Hematopoietic multipotent progenitor cell treated with erythropoietin and hydrocortisone succinate and interleukin-3 and kit ligand, for 6 days (in vitro differentiated cells): Measurements from ENCODE around the gene RIMS3.

Experiments used
- DNase-seq: peaks from one replicate; pipeline ENCODE4 v3.0.0-alpha.2; 2015

RIMS3 gene

DNA sequence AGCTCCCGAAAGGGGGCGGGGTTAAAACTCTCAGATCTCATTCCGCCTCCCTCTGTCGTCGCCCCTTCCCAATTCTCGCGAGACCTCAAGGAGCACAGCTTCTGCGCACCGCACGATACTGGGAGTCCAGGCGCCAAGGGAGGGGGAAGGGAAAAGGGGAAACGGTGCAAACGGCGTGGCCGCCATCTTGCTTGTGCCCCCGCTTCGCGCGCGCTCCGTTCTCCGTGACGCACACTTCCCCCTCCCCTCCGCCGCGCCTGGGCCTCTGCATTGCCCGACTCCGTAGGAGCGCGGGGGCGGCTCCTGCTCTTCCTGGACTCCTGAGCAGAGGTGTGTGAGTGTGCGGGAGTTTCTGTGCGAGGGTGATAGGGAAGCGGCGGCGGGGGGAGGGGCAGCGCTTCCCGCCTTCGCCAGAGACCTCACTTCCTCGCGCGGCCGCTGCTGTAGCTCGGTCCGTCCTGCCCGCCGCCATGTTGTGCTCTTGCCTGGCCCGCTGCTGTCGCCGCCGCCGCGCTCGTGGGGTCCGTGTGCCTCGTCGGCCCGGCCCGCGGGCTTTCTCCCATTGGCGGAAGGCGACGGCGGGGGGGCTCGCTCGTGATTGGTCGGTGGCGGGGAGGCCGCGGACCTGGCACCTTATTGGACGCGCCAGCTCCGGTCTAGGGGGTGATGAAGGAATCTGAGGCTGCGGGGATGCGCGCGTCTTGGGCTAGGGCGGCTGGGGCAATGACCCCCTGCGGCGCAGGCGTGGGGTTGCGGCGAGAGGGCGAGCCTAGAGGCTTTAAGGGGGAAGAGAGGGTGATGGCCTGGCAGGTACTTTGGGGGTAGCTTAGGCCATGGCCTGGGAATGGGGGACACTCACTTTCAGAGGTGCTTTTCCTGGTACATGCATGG, 26.3 kb upstream of the RIMS3 start, which contains the start of gene NFYC:
TSS of gene NFYC (plus strand) at position 167 of the 891 bp plus-strand sequence. CDS start 47,140 bp downstream, outside the sequence.
- DNase-seq = peak; percentile 100

GRCh38 chr1:40690771-40691537, 25.5 kb upstream of the RIMS3 start:
- DNase-seq = peak; percentile 16

DNA sequence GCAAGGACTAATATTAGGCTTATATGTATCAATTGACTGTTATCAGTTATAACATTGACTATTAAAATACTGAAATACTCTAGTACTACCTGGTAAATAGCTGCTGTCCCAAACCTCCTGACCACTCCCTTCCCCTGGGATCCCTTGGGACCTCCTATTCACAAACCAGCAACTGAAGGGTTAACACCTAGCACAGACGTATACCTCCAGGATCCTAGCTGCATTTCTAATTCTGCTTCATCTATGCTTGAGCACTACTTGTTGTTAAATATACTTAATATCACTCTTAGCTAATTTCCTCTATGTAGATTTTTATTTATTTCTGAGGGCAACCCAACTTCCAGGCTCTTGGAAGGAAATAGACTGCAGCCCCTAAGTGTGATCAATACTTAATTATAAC, 24.3 kb upstream of the RIMS3 start:
- DNase-seq = no peak

DNA sequence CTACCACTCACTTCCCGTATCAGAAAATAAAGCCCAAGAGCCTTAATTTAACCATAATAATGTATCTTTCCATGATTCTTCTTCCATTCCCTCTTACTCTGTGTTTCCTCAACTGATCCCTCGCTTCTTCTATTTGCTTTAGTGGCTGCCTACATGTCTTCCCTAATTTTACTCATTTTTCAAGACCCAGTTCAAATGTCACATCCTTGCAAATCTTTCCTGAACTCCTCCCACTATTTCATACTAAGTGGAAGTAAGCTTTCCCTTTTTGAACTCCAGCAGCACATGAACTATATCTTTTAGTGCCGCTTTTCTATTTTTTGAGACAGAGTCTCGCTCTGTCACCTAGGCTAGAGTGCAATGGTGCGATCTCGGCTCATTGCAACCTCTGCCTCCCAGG, 22.2 kb upstream of the RIMS3 start:
- no peak for DNase-seq

DNA sequence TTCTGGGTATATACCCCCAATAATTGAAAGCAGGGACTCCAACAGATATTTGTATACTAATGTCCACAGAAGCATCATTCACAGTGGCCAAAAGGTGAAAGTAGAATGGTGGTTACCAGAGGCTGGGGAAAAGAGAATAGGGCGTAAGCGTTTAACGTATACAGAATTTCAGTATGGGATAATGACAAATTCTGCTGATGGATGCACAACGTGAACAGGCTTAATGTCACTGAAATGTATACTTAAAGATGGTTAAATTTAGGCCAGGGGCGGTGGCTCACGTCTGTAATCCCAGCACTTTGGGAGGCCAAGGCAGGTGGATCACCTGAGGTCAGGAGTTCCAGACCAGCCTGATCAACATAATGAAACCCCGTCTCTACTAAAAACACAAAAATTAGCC, 21.6 kb upstream of the RIMS3 start:
- DNase-seq = no peak

DNA sequence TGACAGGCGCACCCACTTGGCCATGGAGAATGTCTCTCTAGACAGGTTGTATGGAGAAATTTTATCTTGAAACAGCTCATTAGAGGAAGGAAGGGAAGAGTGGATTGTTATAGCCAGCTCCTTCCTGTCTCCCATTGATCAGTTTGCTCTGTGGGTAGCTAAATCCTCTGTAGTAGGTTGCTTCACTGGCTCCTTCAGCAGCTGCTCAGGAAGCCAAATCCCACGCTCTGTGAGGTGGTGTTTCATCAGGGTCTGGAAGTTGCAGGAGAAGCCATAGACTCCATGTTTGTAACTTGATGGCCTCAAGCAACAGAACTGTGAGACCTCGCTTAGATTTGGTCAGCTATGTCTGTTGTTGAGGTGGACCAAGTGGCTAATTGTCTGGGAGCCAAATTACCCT, 19.2 kb upstream of the RIMS3 start:
- no peak for DNase-seq

DNA sequence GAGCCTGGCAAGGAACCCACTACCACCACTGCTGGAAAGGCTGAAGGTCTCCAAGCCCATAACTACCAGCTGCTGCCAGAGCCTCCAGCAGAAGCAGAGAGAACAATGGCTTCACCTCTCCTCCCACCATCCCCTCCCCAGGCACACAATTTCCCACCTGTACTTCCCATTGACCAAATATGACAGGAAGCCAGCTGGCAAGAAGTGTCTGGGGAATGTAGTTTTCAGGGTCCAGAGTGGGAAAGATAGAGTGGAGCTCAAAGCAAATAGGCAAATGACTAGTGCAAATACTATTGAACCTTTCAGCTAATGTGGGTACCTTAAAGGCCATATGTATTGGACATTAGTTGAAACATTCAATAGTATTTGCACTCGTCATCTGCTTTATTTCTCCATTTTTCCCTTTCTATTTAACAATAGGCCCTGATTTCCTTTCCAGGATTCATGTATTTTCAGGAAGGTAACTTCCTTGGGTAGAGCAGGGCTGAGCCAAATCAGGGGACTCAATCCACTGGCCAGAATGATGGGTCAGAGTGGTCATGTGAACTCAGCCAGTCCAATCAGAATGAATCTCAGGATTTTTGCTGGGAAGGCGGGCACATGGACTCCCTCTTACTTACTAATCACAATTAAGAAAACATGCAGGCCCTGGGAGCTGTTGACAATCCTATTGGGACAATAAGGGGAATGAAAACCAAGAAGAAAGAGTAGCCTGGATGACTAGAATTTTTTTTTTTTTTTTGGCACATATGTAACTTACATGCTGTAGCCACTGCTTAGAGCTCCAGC, 13.9 kb upstream of the RIMS3 start:
- no peak for DNase-seq

DNA sequence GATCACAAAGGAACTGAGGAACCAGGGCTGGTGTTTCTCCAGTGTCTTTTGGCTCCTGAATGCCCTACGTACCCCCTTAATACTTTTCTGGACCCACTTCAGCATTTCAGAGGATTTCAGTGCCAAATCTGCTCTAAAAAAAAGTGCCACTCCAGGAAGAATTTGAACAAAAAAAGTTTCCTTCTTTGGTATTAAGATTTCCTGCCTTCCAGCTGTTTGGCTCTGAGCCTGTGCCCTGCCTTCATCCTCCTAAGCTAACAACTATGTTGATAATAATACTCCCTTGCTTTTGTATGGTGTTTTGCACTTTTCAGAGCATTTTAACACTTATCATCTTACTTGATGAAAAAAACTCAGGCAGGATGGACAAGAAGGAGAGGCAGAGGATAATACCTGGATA, 11.0 kb upstream of the RIMS3 start:
- no peak for DNase-seq

DNA sequence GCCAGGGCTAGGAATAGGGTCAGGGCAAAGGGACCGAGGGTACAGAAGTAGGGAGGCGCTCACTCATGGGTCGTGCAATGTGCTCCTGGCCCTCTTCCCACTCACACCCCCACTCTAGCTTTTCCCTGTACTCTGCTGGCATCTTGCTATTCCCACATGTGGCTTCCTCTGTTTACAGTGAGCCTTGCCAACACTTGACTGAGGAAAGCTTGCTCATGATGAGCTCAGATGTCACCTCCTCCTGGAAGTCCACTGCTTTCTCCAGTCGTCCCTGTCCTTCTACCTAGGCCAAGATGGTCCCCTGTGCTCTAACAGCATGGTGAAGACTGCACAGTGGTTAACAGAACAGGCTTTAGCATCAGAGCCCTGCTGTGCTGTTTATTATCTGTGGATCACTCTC, 8.0 kb upstream of the RIMS3 start:
- DNase-seq = no peak

GRCh38 chr1:40668769-40669525, 3.5 kb upstream of the RIMS3 start:
- DNase-seq = peak; percentile 89

DNA sequence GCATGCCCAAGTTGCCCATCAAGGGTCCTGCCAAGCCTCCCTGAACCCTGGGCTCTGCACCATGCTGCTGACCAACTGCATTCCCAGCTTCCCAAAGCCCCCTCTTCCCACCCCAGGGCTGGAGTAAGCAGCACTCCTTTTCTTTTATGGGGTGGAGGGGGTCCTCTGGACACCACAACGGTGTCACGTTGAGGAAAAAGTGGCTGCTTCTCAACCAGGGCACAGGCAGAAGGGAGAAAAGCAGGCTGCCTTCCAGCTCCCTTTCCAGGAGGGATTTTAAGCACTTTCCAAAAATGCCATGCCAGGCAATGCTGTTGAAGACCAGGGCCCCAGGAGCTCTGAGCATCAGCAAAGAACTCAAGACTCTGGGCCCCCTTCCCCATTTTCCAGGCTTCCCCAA, 691 bp downstream of the RIMS3 start:
- peak; percentile 17 for DNase-seq

GRCh38 chr1:40664167-40664537, 1.3 kb downstream of the RIMS3 start:
- no peak for DNase-seq

- DNase-seq = no peak
These were observed 1.9 kb downstream of the RIMS3 start for GRCh38 chr1:40663324-40664166.

DNA sequence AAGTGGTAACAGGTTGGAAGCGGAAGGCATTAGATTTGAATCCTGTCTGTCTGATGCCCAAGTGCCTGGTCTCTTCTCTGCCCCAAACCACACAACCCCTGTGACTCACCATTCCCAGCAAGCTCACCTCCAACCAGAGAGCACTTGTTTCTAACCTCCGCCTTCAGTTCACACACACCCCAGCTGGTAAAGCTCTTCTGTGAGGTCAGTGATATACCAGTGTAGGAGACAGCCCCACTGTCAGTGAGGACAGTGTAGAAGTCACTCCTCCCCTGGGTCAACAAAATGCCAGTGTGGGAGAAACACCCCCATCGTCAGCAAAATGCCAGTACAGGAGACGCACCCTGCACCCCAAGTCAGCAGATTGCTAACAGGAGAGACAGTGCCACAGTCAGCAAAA, 2.6 kb downstream of the RIMS3 start:
- peak; percentile 49 for DNase-seq

DNA sequence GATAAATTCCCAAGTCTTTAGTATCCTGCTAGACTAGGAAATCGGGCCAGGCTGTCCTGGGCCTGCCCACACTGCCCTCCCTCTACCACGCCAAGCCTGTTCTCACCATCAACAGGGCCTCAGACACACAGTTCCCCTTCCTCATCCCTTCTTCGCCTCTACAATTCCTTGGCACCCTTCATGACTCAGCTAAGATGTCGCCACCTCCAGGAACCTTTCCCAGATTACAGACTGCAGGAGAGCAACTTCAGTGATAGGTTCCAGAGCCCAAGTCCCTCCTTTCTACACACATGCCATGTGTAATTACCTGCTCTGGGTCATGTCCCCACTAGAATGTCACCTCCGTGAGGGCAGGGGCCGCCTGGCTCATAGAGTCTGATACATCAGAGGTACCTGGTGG, 3.3 kb downstream of the RIMS3 start:
- no peak for DNase-seq

- no peak for DNase-seq
These were observed 3.8 kb downstream of the RIMS3 start for GRCh38 chr1:40661678-40662077.

GRCh38 chr1:40659649-40659947, 5.9 kb downstream of the RIMS3 start:
- DNase-seq = no peak

GRCh38 chr1:40658751-40659648, 6.5 kb downstream of the RIMS3 start:
- DNase-seq = no peak

- no peak for DNase-seq
These were observed 8.4 kb downstream of the RIMS3 start for GRCh38 chr1:40657046-40657445.

GRCh38 chr1:40653851-40654537, 11.5 kb downstream of the RIMS3 start:
- peak; percentile 35 for DNase-seq
